GM21423 (cell line): ENCODE results near the gene SYP.
"Not testable (repeated sequence)": the region's sequence is repeated elsewhere in the genome, so short reads cannot be mapped to it uniquely, and the experiment has no call there.

Experiments
- ATAC-seq: cut with Tn5 transposase; IDR thresholded peaks from one replicate; pipeline ENCODE4 v1.9.1; 2021; ENCODE audit warnings: mild to moderate bottlenecking, moderate library complexity; ENCODE audit not compliant: unreplicated experiment

Gene SYP

DNA sequence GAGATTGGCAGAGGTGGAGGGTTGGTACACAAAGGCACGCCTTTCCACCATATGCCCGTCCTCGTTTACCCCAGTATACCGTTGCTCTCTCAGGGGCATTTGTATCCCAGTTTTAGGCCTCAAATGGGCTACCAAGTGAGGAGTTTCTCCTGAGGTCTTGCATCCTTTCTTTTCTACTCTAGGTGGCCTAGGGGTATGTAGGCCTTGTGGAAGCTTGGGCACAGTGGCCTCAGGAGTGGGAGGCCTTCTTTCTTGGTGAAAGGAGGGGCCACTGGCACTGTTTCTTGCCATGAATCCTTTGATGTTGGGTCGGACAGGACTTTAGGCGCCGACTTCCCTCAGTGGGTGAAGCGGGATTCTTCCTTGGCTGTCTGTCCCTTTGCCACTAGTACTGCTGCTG is 52.7 kb downstream of the SYP start:
- no peak for ATAC-seq

DNA sequence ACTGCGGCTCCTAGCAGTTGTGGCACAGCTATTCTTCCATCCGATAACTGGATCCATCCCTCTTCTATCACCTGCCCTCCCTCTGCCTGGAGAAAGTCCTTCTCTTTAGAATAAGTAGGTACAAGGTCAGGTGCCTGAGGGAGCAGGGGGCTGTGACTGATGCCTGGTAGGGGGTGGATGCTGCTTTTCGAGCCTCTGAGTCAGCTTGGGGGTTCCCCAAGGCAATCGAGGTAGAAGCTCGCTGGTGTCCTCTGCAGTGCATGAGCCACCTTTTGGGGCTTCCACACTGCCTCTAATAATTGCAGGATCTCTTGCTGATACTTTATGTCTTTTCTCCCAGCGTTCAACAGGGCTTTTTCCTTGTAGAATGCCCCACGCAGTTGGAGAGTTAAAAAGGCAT is 56.8 kb downstream of the SYP start:
- not testable (repeated sequence) for ATAC-seq

DNA sequence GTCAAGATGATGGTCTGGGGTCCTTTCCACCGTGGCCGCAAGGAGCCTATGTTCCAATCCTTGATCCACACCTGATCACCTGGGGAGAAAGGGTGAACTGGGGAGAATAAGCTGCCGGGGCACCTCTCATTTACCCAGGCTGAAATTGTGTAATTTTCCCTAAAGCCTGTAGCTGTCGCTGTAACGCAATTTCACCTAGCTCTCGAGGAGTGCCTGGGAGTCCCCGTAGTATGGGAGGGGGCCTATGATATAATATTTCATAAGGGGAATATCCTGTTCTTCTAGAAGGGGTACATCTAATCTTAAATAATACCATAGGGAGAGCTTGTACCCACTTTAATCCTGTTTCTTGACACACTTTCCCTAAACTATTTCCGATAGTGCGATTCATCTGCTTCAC is 57.7 kb downstream of the SYP start:
- ATAC-seq = not testable (repeated sequence)

DNA sequence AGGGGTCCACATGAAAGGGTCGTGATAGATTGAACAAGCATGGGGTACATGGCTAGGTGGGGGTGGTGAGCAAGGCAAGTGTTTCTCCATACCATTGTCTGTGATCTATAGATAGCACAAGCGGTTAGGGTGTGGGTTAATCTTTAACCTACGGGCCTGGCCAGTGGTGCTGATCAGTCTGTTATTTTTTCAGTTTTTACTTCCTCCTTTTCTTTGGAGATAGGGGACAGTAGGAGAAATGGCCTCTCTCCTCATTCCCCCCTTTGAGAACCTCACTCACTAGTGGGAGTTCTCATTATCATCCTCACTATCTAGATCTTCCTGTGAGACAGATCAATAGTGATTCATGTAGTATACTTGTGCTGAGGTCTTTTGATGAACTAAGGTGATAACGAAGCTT is 60.3 kb downstream of the SYP start:
- ATAC-seq = no peak
